ENCODE measurements around the gene CUX1. TPM values are rescaled to one million over a fixed set of nuclear protein-coding genes. Genes with fewer than 3 reads are reported as not detected.

Gene CUX1
- total RNA-seq, 4 donors from 2014 or later: 56.9 to 124 (median 93.2) TPM

DNA sequence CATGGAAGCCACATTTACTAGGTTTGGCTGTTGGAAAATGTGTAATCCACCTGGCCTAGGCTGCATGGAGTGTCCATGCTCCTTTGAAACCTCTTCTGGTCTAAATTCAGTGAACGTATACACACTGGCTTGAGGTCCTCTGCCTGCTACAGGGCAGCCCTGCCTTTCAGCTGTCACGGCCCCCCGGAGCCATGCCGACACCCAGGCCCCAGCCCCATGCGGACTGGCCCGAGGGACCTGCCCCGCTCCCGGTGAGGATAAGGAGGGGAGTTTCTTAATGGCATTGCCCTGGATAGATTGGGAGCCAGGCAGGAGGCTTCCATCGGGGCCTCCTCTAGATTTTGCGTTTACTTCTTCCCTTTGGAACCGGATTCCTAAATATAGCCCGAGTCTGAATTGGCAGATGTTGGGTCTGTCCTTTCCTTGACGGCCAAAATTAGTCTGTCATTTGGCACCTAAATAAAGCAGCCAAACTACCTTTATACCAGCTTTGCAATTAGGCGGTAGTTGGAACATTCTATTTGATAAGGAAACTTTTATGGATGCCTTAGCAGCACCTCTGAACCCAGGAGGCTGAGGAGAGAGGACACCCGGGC, 397.1 kb downstream of the CUX1 start:
- intact Hi-C loops (cut with DNase I; ENCODE audit: low total_unique reads): no loop called here
- DNase-seq: no peak
- Histone ChIP-seq H3K4me1 (no peaks in the 10 kb centered on the region), H3K27ac (no peak overlapping the region), H3K4me3 (no peak overlapping the region), H3K27me3 (no peaks in the 10 kb centered on the region), H3K36me3 (peaks cover 0 to 7% (median 0%) of the 10 kb centered on the region in 4 donors), H3K9me3 (no peaks in the 10 kb centered on the region)
- TF ChIP-seq, protein P1, sequence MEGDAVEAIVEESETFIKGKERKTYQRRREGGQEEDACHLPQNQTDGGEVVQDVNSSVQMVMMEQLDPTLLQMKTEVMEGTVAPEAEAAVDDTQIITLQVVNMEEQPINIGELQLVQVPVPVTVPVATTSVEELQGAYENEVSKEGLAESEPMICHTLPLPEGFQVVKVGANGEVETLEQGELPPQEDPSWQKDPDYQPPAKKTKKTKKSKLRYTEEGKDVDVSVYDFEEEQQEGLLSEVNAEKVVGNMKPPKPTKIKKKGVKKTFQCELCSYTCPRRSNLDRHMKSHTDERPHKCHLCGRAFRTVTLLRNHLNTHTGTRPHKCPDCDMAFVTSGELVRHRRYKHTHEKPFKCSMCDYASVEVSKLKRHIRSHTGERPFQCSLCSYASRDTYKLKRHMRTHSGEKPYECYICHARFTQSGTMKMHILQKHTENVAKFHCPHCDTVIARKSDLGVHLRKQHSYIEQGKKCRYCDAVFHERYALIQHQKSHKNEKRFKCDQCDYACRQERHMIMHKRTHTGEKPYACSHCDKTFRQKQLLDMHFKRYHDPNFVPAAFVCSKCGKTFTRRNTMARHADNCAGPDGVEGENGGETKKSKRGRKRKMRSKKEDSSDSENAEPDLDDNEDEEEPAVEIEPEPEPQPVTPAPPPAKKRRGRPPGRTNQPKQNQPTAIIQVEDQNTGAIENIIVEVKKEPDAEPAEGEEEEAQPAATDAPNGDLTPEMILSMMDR (IDR thresholded peaks at IDR 0.05): no peak
- TF ChIP-seq POLR2AphosphoS5 (IDR thresholded peaks at IDR 0.05): no peak
- TF ChIP-seq EP300 (IDR thresholded peaks at IDR 0.05; ENCODE audit: low read depth): no peak
- TF ChIP-seq POLR2A (IDR thresholded peaks at IDR 0.05): no peak
- in situ Hi-C loops (cut with MboI; ENCODE audit: low pct_ligation_motif_present in 1 of 4, low pct_unique_long_range_greater_than_20kb in 1 of 4, low sequenced_read_pairs in 3 of 4): no loop called here
- whole genome bisulfite sequencing, 2 donors (ENCODE audit: low coverage in 1 of 2): 82 to 90% methylated on average over 2 to 15 of the region's 15 CpGs

DNA sequence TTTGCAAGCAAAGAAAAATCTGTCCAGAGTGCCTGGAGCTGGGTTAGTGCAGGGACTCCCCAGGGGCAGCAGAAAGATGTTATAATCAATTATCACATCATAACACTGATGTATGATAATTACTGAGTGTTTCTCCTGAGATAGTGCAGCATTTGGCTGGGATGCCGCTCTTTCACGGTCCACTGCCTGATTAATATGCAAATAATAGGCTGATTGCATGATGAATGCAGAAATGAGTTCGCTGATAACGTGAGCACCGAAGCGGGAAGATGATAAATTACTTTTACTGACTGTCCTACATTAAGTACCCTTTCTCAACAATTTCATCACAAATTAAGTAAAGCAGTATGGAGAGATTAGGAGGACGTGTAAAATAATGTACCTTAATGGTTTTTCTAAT, 397.8 kb downstream of the CUX1 start:
- Histone ChIP-seq H3K27ac (no peak overlapping the region), H3K27me3 (no peaks in the 10 kb centered on the region), H3K4me3 (no peak overlapping the region), H3K36me3 (peaks cover 0 to 4% (median 0%) of the 10 kb centered on the region in 4 donors), H3K9me3 (no peaks in the 10 kb centered on the region), H3K4me1 (no peaks in the 10 kb centered on the region)
- in situ Hi-C loops (cut with MboI; ENCODE audit: low pct_ligation_motif_present in 1 of 4, low pct_unique_long_range_greater_than_20kb in 1 of 4, low sequenced_read_pairs in 3 of 4) (no loop called here), intact Hi-C loops (cut with DNase I; ENCODE audit: low total_unique reads) (no loop called here)
- WGBS, 2 donors (ENCODE audit: low coverage in 1 of 2): 75 to 90% methylated on average over 7 of the region's 7 CpGs
- TF ChIP-seq, protein P1 (IDR thresholded peaks at IDR 0.05): no peak
- TF ChIP-seq EP300 (IDR thresholded peaks at IDR 0.05; ENCODE audit: low read depth) (no peak), POLR2A (IDR thresholded peaks at IDR 0.05) (no peak), POLR2AphosphoS5 (IDR thresholded peaks at IDR 0.05) (no peak)
- no peak for DNase-seq

DNA sequence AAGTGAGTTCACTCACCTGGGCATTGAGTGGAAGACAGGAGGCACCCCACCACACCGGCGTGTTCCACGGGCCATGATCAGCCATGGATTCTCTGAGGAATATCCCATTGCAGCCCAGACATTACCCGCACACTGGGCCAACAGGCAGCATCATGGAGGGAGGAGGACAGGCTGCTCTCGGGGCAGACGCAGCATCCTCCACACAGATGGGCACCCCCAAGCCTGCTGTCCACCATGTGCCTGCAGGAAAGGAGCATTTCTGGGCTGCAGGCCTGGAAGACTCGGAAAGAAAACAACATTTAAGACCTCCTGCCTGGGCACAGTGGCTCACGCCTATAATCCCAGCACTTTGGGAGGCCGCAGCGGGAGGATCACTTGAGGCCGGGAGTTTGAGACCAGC, 398.3 kb downstream of the CUX1 start:
- no peak for DNase-seq
- WGBS, 2 donors (ENCODE audit: low coverage in 1 of 2): 88 to 89% methylated on average over 7 to 11 of the region's 11 CpGs
- no peaks in the 10 kb centered on the region for H3K4me1 ChIP-seq
- intact Hi-C loops (cut with DNase I; ENCODE audit: low total_unique reads): no loop called here
- no peaks in the 10 kb centered on the region for H3K27me3 ChIP-seq
- no peak overlapping the region for H3K27ac ChIP-seq
- no peak overlapping the region for H3K4me3 ChIP-seq
- H3K9me3 ChIP-seq: no peaks in the 10 kb centered on the region
- no peaks in the 10 kb centered on the region for H3K36me3 ChIP-seq
- in situ Hi-C loops (cut with MboI; ENCODE audit: low pct_ligation_motif_present in 1 of 4, low pct_unique_long_range_greater_than_20kb in 1 of 4, low sequenced_read_pairs in 3 of 4): no loop called here
- TF ChIP-seq EP300 (IDR thresholded peaks at IDR 0.05; ENCODE audit: low read depth) (no peak), POLR2AphosphoS5 (IDR thresholded peaks at IDR 0.05) (no peak), POLR2A (IDR thresholded peaks at IDR 0.05) (no peak)
- TF ChIP-seq, protein P1 (IDR thresholded peaks at IDR 0.05): no peak

DNA sequence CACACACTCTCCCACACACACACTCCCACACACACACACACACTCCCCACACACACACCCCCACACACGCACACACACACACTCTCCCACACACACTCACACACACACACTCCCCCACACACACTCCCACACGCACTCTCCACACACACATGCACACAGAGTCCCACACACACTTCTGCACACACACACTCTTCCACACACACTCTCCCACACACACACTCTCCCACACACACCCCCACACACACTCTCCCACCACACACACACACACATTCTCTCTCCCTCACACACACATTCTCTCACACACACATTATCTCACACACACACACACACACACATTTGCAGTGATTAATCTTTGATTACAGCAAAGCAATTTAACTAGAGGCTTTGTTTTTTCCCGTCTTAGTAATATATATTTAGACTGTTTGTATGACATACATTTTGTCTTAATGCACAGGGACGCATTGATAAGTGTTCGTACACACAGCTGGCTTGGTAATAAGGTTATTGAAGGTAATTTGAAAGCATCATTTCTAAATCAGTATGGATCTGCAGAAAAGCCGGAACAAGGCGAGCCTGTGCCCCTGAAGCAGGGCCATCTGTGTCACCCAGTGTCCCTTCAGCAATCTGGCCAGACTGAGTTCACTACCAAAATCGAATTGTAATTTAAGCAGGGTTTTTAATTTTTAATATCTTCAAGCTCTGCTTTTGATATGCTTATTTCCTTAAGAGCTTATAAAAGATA, 399.3 kb downstream of the CUX1 start:
- intact Hi-C loops (cut with DNase I; ENCODE audit: low total_unique reads) (no loop called here), in situ Hi-C loops (cut with MboI; ENCODE audit: low pct_ligation_motif_present in 1 of 4, low pct_unique_long_range_greater_than_20kb in 1 of 4, low sequenced_read_pairs in 3 of 4) (no loop called here)
- 87 to 97% methylated on average over 7 to 8 of the region's 8 CpGs for WGBS, 2 donors (ENCODE audit: low coverage in 1 of 2)
- no peak overlapping the region for H3K27ac ChIP-seq
- no peaks in the 10 kb centered on the region for H3K9me3 ChIP-seq
- TF ChIP-seq POLR2AphosphoS5 (IDR thresholded peaks at IDR 0.05) (no peak), EP300 (IDR thresholded peaks at IDR 0.05; ENCODE audit: low read depth) (no peak), POLR2A (IDR thresholded peaks at IDR 0.05) (no peak)
- TF ChIP-seq, protein P1 (IDR thresholded peaks at IDR 0.05): no peak
- H3K4me1 ChIP-seq: no peaks in the 10 kb centered on the region
- DNase-seq: no peak
- H3K4me3 ChIP-seq: no peak overlapping the region
- H3K27me3 ChIP-seq: no peaks in the 10 kb centered on the region
- no peaks in the 10 kb centered on the region for H3K36me3 ChIP-seq
